Measurements from ENCODE around the gene ODF2. TPM values are rescaled to one million over a fixed set of nuclear protein-coding genes. Genes with fewer than 3 reads are reported as not detected.

Gene ODF2
- total and polyA plus RNA-seq, 2 of the 13 experiments (the other 11 are each of a cell fraction or from before 2014, with no cell fraction given), result 9.8 to 31.3 TPM

GRCh38 chr9:128504485-128505413 is 48.9 kb downstream of the ODF2 start, which contains the start of gene GLE1 (continued):
- TF ChIP-seq CREB3 (CRISPR knock-in tag; IDR thresholded peaks at IDR 0.05) (0 out of 2 replicates have a peak, but pooled peaks have one; percentile 53), TFE3 (CRISPR knock-in tag; IDR thresholded peaks at IDR 0.05) (no peak), ZFP37 (CRISPR knock-in tag; IDR thresholded peaks at IDR 0.05; ENCODE audit: borderline replicate concordance) (peak; percentile 62; the same call in 1 of the 2 replicates), SIX1 (CRISPR knock-in tag; IDR thresholded peaks at IDR 0.05; ENCODE audit: borderline replicate concordance) (no peak), ZNF276 (CRISPR knock-in tag; IDR thresholded peaks at IDR 0.05; ENCODE audit: low read depth) (0 out of 2 replicates have a peak, but pooled peaks have one; percentile 61), SP140L (CRISPR knock-in tag; IDR thresholded peaks at IDR 0.05; ENCODE audit: borderline replicate concordance) (peak; percentile 61; the same call in 1 of the 2 replicates), ZNF124 (CRISPR knock-in tag; IDR thresholded peaks at IDR 0.05) (no peak; the same call in 1 of the 2 replicates), ZNF282 (IDR thresholded peaks at IDR 0.05; ENCODE audit: partially characterized antibody) (no peak), SSRP1 (CRISPR knock-in tag; IDR thresholded peaks at IDR 0.05) (0 out of 2 replicates have a peak, but pooled peaks have one; percentile 66), ZNF362 (CRISPR knock-in tag; IDR thresholded peaks at IDR 0.05; ENCODE audit: borderline replicate concordance) (no peak), FOXO4 (CRISPR knock-in tag; conservative IDR thresholded peaks at IDR 0.05) (0 out of 2 replicates have a peak, but pooled peaks have one; percentile 53), NFAT5 (CRISPR knock-in tag; IDR thresholded peaks at IDR 0.05) (peak; percentile 55; the same call in 1 of the 2 replicates), CAMTA2 (CRISPR knock-in tag; IDR thresholded peaks at IDR 0.05; ENCODE audit: borderline replicate concordance) (no peak), MLLT10 (CRISPR knock-in tag; IDR thresholded peaks at IDR 0.05) (no peak), ZIK1 (CRISPR knock-in tag; IDR thresholded peaks at IDR 0.05; ENCODE audit: borderline replicate concordance, low read depth) (peak; percentile 78; the same call in 1 of the 2 replicates)

Data from HepG2 (cell line).